Gastrocnemius medialis (tissue), 4 donors: Measurements from ENCODE around the gene COL2A1. TPM values are rescaled to one million over a fixed set of nuclear protein-coding genes. Genes with fewer than 3 reads are reported as not detected.

Experiments
- ATAC-seq, 2 donors: fragments of 150-250 bp; one replicate each; pipeline ENCODE4 v1.9.1; 2016
- DNase-seq, 2 donors: peaks; one replicate each; pipeline ENCODE4 v3.0.0-alpha.2; 2019
- H3K27ac ChIP-seq, 4 donors: fragments of 200-600 bp; sonication (generic); 1 replicate in 1 of 4; 2 replicates in 3 of 4; pipeline ENCODE4 v1.5.1; 2016 to 2018; ENCODE audit warnings: mild to moderate bottlenecking in 2 of 4, moderate library complexity in 1 of 4
- H3K27me3 ChIP-seq, 3 donors: fragments of 200-600 bp; sonication (generic) in 2 of 3; 1 replicate in 1 of 3; 2 replicates in 2 of 3; pipeline versions ENCODE4 v1.5.1 to v1.6.0; 2016 to 2019; ENCODE audit warnings: mild to moderate bottlenecking in 1 of 3, moderate library complexity in 1 of 3
- H3K36me3 ChIP-seq, 2 donors: fragments of 200-600 bp; sonication (generic) in 1 of 2; one replicate each; pipeline ENCODE4 v1.5.1; 2017 to 2018
- H3K4me1 ChIP-seq, 2 donors: fragments of 200-600 bp; sonication (generic) in 1 of 2; one replicate each; pipeline ENCODE4 v1.5.1; 2016 to 2017; ENCODE audit warnings: mild to moderate bottlenecking in 2 of 2
- H3K4me3 ChIP-seq, 4 donors: fragments of 200-600 bp; sonication (generic) in 3 of 4; 1 replicate in 1 of 4; 2 replicates in 3 of 4; pipeline ENCODE4 v1.5.1; 2016 to 2019; ENCODE audit warnings: mild to moderate bottlenecking in 2 of 4
- H3K9me3 ChIP-seq, 3 donors: fragments of 200-600 bp; sonication (generic) in 2 of 3; 1 replicate in 1 of 3; 2 replicates in 2 of 3; pipeline ENCODE4 v1.5.1; 2016 to 2019
- CTCF ChIP-seq, 5 experiments: fragments of 450-650 bp in 3 of 5; fragments of 200-600 bp in 2 of 5; sonication (generic) in 2 of 5; IDR thresholded peaks in 4 of 5; conservative IDR thresholded peaks in 1 of 5; 1 replicate in 4 of 5; 2 replicates in 1 of 5; pipeline ENCODE4 v1.5.1; 2016 to 2019; ENCODE audit warnings: antibody characterized with exemption in 5 of 5, mild to moderate bottlenecking in 3 of 5, moderate library complexity in 3 of 5
- POLR2A ChIP-seq, 2 donors: fragments of 450-650 bp; IDR thresholded peaks; one replicate each; pipeline ENCODE4 v1.6.1; 2017; ENCODE audit warnings: antibody characterized with exemption in 2 of 2, mild to moderate bottlenecking in 2 of 2, moderate library complexity in 2 of 2
- in situ Hi-C, 4 donors: fragments of 200-750 bp; cut with MboI; loops; one replicate each; pipeline versions ENCODE4 v1.15.0 to v1.8.0; 2017; ENCODE audit warnings: low sequenced_read_pairs in 4 of 4
- intact Hi-C: fragments of 100-400 bp; cut with DNase I; formaldehyde crosslinking; loops from one replicate; pipeline ENCODE4 v1.15.1; 2023; ENCODE audit warnings: low total_unique reads
- total RNA-seq, 4 donors: library from RNA; depleted of rRNA; stranded (reverse); fragments of >200 nt; gene quantifications; one replicate each; pipeline versions ENCODE4 v1.1.0 to v1.2.3, GENCODE V29; 2016

COL2A1 gene
- total RNA-seq, 4 donors from 2014 or later: not detected

- Histone ChIP-seq H3K4me1 (peaks cover under 1 to 2% of the 10 kb centered on the region in 2 donors), H3K4me3 (no peak overlapping the region), H3K36me3 (no peaks in the 10 kb centered on the region), H3K27ac (no peak overlapping the region), H3K9me3 (no peaks in the 10 kb centered on the region), H3K27me3 (no peaks in the 10 kb centered on the region)
- TF ChIP-seq POLR2A (IDR thresholded peaks at IDR 0.05): no peak
- no peak for TF ChIP-seq CTCF (IDR thresholded peaks at IDR 0.05 in 4 of 5, conservative IDR thresholded peaks at IDR 0.05 in 1 of 5)
- no peak for DNase-seq
- no peak for ATAC-seq
- in situ Hi-C loops (no loop called here), intact Hi-C loops (no loop called here)
These were observed 13.8 kb upstream of the COL2A1 start for GRCh38 chr12:48017921-48018617.

- in situ Hi-C loops (no loop called here), intact Hi-C loops (no loop called here)
- DNase-seq: no peak
- TF ChIP-seq POLR2A (IDR thresholded peaks at IDR 0.05) (no peak), CTCF (IDR thresholded peaks at IDR 0.05 in 4 of 5, conservative IDR thresholded peaks at IDR 0.05 in 1 of 5) (no peak)
- Histone ChIP-seq H3K4me1 (no peaks in the 10 kb centered on the region), H3K36me3 (no peaks in the 10 kb centered on the region), H3K27ac (no peak overlapping the region), H3K9me3 (no peaks in the 10 kb centered on the region), H3K27me3 (no peaks in the 10 kb centered on the region), H3K4me3 (no peak overlapping the region)
- no peak for ATAC-seq
These were observed 13.2 kb upstream of the COL2A1 start for GRCh38 chr12:48017496-48017895.

- in situ Hi-C loops: no loop called here
- TF ChIP-seq CTCF (IDR thresholded peaks at IDR 0.05 in 4 of 5, conservative IDR thresholded peaks at IDR 0.05 in 1 of 5) (no peak), POLR2A (IDR thresholded peaks at IDR 0.05) (no peak)
- DNase-seq (no peak), ATAC-seq (no peak)
- intact Hi-C loops: no loop called here
- Histone ChIP-seq H3K36me3 (no peaks in the 10 kb centered on the region), H3K27me3 (no peaks in the 10 kb centered on the region), H3K9me3 (no peaks in the 10 kb centered on the region), H3K4me1 (no peaks in the 10 kb centered on the region), H3K27ac (no peak overlapping the region), H3K4me3 (no peak overlapping the region)
These were observed 12.2 kb upstream of the COL2A1 start for GRCh38 chr12:48016373-48017020.

- no peak overlapping the region for H3K4me3 ChIP-seq
- ATAC-seq (no peak), DNase-seq (no peak)
- H3K36me3 ChIP-seq: no peaks in the 10 kb centered on the region
- in situ Hi-C loops (no loop called here), intact Hi-C loops (no loop called here)
- no peak overlapping the region for H3K27ac ChIP-seq
- H3K9me3 ChIP-seq: no peaks in the 10 kb centered on the region
- no peaks in the 10 kb centered on the region for H3K4me1 ChIP-seq
- TF ChIP-seq POLR2A (IDR thresholded peaks at IDR 0.05) (no peak), CTCF (IDR thresholded peaks at IDR 0.05 in 4 of 5, conservative IDR thresholded peaks at IDR 0.05 in 1 of 5) (no peak)
- no peaks in the 10 kb centered on the region for H3K27me3 ChIP-seq
These were observed 11.7 kb upstream of the COL2A1 start for GRCh38 chr12:48015954-48016353.
